ENCODE measurements around the gene GAS6. TPM values are rescaled to one million over a fixed set of nuclear protein-coding genes. Genes with fewer than 3 reads are reported as not detected.

Gene GAS6
- total and polyA plus RNA-seq, 2 donors (not counting 3 experiments of a cell fraction or from before 2014, with no cell fraction given): 69.2 to 109 TPM

- H2AFZ ChIP-seq (ENCODE audit: low read depth, low read length): no peak overlapping the region
- DNase-seq (ENCODE audit: low read depth, low spot score) (no peak), FAIRE-seq (no peak)
- H3K9ac ChIP-seq (replicated peaks; ENCODE audit: extremely low read depth, insufficient read depth, low read length): no peak overlapping the region
- TF ChIP-seq CTCF (IDR thresholded peaks at IDR 0.05; ENCODE audit: extremely low read depth in 1 of 2, insufficient read depth in 1 of 2, low read depth in 1 of 2, low read length in 2 of 2) (no peak), POLR2A (IDR thresholded peaks at IDR 0.05; ENCODE audit: low read depth, low read length) (no peak), POLR2AphosphoS5 (IDR thresholded peaks at IDR 0.05; ENCODE audit: insufficient read depth, low read depth, low read length) (no peak), MYC (IDR thresholded peaks at IDR 0.05; ENCODE audit: low read depth, low read length) (no peak), EZH2 (IDR thresholded peaks at IDR 0.05; ENCODE audit: borderline replicate concordance, low read depth, low read length, severe bottlenecking) (no peak), GATA2 (IDR thresholded peaks at IDR 0.05; ENCODE audit: insufficient read depth, insufficient read length, low read depth, low read length) (no peak), JUN (IDR thresholded peaks at IDR 0.05; ENCODE audit: borderline replicate concordance, insufficient read depth, insufficient read length, low read depth) (no peak), MAX (IDR thresholded peaks at IDR 0.05; ENCODE audit: insufficient read depth, insufficient read length) (no peak), FOS (IDR thresholded peaks at IDR 0.05; ENCODE audit: borderline replicate concordance, insufficient read depth, low read length) (no peak)
- H3K9me3 ChIP-seq (replicated peaks; ENCODE audit: control insufficient read depth, insufficient read depth, low read length): no peaks in the 10 kb centered on the region
- no peaks in the 10 kb centered on the region for H3K9me1 ChIP-seq (replicated peaks; ENCODE audit: control insufficient read depth, extremely low read depth, insufficient read depth, low read length)
- no peaks in the 10 kb centered on the region for H3K79me2 ChIP-seq (ENCODE audit: control insufficient read depth, insufficient read depth, low read length)
- dilution Hi-C loops (cut with MboI; ENCODE audit: extremely low pct_ligation_motif_present, low sequenced_read_pairs) (no loop called here), intact Hi-C loops (cut with micrococcal nuclease) (no loop called here)
- H4K20me1 ChIP-seq (replicated peaks; ENCODE audit: control insufficient read depth, extremely low read depth, insufficient read depth, low read length): no peaks in the 10 kb centered on the region
- H3K4me2 ChIP-seq (ENCODE audit: insufficient read depth, low read length): no peak overlapping the region
- no peak overlapping the region for H3K27ac ChIP-seq (ENCODE audit: insufficient read depth, low read depth, low read length)
- H3K4me3 ChIP-seq (replicated peaks in 1 of 3; ENCODE audit: insufficient read depth in 1 of 3, low read depth in 1 of 3, low read length in 3 of 3): no peak overlapping the region
- H3K36me3 ChIP-seq (ENCODE audit: control insufficient read depth in 2 of 2, extremely low read depth in 1 of 2, insufficient read depth in 2 of 2, low read length in 2 of 2): peaks cover 0 to 48% of the 10 kb centered on the region in 2 experiments
- ChIA-PET CTCF (interaction anchor here (0.9 kb wide), 1 partner anchor 12 kb away, joined by 3 read pairs; no protein-coding TSS in a partner anchor), POLR2A (no interaction called here)
- H3K4me1 ChIP-seq (ENCODE audit: control insufficient read depth, extremely low read depth, insufficient read depth, low read length): no peaks in the 10 kb centered on the region
- no peaks in the 10 kb centered on the region for H3K27me3 ChIP-seq (ENCODE audit: control insufficient read depth in 2 of 2, insufficient read depth in 2 of 2, low read length in 2 of 2)
- BruUV-seq (replicated peaks): no TSS peak
Observed at GRCh38 chr13:113793718-113794085, 70.2 kb downstream of the GAS6 start.

Measured in endothelial cell of umbilical vein (primary cell).